ENCODE results near the gene PIRT.

- TF ChIP-seq CTCF (IDR thresholded peaks at IDR 0.05): no peak
- no peak for TF ChIP-seq POLR2AphosphoS5 (IDR thresholded peaks at IDR 0.05; ENCODE audit: low read depth, low read length)
- TF ChIP-seq SIN3A (IDR thresholded peaks at IDR 0.05; ENCODE audit: borderline replicate concordance, insufficient read depth, low read depth, low read length): no peak
- TF ChIP-seq REST (IDR thresholded peaks at IDR 0.05; ENCODE audit: insufficient read depth in 1 of 2, low read depth in 2 of 2, low read length in 1 of 2): no peak
- no peak for TF ChIP-seq TCF7L2 (IDR thresholded peaks at IDR 0.05; ENCODE audit: low read depth, low read length)
Measured at GRCh38 chr17:10824874-10825273, 13.0 kb downstream of the PIRT start.

Measured in Panc1 (cell line).